ENCODE results near the gene HMOX1. TPM values are rescaled to one million over a fixed set of nuclear protein-coding genes. Genes with fewer than 3 reads are reported as not detected.

The HMOX1 gene
- total and polyA plus RNA-seq, 2 of the 13 experiments (the other 11 are each of a cell fraction or from before 2014, with no cell fraction given), result 53.6 to 67.4 TPM

GRCh38 chr22:35390933-35391332, 10.0 kb downstream of the HMOX1 start:
- DNase-seq (ENCODE audit: low spot score) (no peak), FAIRE-seq (no peak), ATAC-seq (no peak)
- Histone ChIP-seq H3K36me3 (replicated peaks in 1 of 2; ENCODE audit: control insufficient read depth in 1 of 2, insufficient read depth in 2 of 2, low read length in 2 of 2) (peaks cover 22 to 44% of the 10 kb centered on the region in 2 experiments; a peak in 4 of 5 replicates), H3K27me3 (ENCODE audit: control insufficient read depth in 1 of 2, insufficient read depth in 2 of 2, low read length in 2 of 2) (no peaks in the 10 kb centered on the region), H3K4me3 (replicated peaks in 1 of 3; ENCODE audit: insufficient read depth in 1 of 3, low read depth in 2 of 3, low read length in 3 of 3) (no peak overlapping the region), H4K20me1 (ENCODE audit: insufficient read depth, low read length) (no peaks in the 10 kb centered on the region), H3K9me3 (ENCODE audit: low read length) (no peaks in the 10 kb centered on the region), H3K79me2 (ENCODE audit: insufficient read depth, low read length) (no peaks in the 10 kb centered on the region), H2AFZ (ENCODE audit: low read length) (no peak overlapping the region), H3K9ac (ENCODE audit: insufficient read depth, low read depth, low read length) (no peak overlapping the region), H3K27ac (ENCODE audit: extremely low read length, insufficient read depth, low read length) (no peak overlapping the region), H3K4me1 (ENCODE audit: insufficient read depth, low read length) (peaks cover 35% of the 10 kb centered on the region), H3K4me2 (ENCODE audit: low read depth, low read length) (no peak overlapping the region)
- ChIA-PET POLR2A (no interaction called here), CTCF (ENCODE audit: low intra/inter-chr PET ratio, low total read pairs) (no interaction called here)
- WGBS (ENCODE audit: low lambda C conversion rate), result 71% methylated on average over 4 of the region's 5 CpGs
- intact Hi-C loops (cut with micrococcal nuclease; ENCODE audit: unreplicated experiment) (no loop called here), in situ Hi-C loops (cut with HindIII; ENCODE audit: extremely low pct_ligation_motif_present, low pct_unique_long_range_greater_than_20kb) (no loop called here)
- no peak for TF ChIP-seq RCOR2 (CRISPR knock-in tag; IDR thresholded peaks at IDR 0.05)
- no peak for TF ChIP-seq ZNF841 (CRISPR knock-in tag; IDR thresholded peaks at IDR 0.05; ENCODE audit: borderline replicate concordance)
- no peak for TF ChIP-seq MTF2 (CRISPR knock-in tag; IDR thresholded peaks at IDR 0.05; ENCODE audit: borderline replicate concordance)
- TF ChIP-seq ZNF235 (CRISPR knock-in tag; IDR thresholded peaks at IDR 0.05; ENCODE audit: borderline replicate concordance), result no peak
- no peak for TF ChIP-seq ATRX (CRISPR knock-in tag; IDR thresholded peaks at IDR 0.05; ENCODE audit: borderline replicate concordance)
- no peak for TF ChIP-seq GFI1 (CRISPR knock-in tag; IDR thresholded peaks at IDR 0.05; ENCODE audit: borderline replicate concordance)
- TF ChIP-seq ZSCAN9 (CRISPR knock-in tag; IDR thresholded peaks at IDR 0.05; ENCODE audit: borderline replicate concordance), result no peak
- no peak for TF ChIP-seq TP53 (CRISPR knock-in tag; conservative IDR thresholded peaks at IDR 0.05)
- no peak for TF ChIP-seq HOXA9 (CRISPR knock-in tag; IDR thresholded peaks at IDR 0.05; ENCODE audit: borderline replicate concordance)
- TF ChIP-seq MED1 (CRISPR knock-in tag; IDR thresholded peaks at IDR 0.05), result no peak
- no peak for TF ChIP-seq ZNF276 (CRISPR knock-in tag; IDR thresholded peaks at IDR 0.05; ENCODE audit: low read depth)
- no peak for TF ChIP-seq ZNF629 (CRISPR knock-in tag; conservative IDR thresholded peaks at IDR 0.05)
- no peak for TF ChIP-seq EHMT2 (IDR thresholded peaks at IDR 0.05; ENCODE audit: borderline replicate concordance, low read depth, low read length)
- no peak for TF ChIP-seq ZNF709 (CRISPR knock-in tag; IDR thresholded peaks at IDR 0.05)
- no peak for TF ChIP-seq CHD2 (IDR thresholded peaks at IDR 0.05; ENCODE audit: low read depth, low read length)
- TF ChIP-seq PHF20 (CRISPR knock-in tag; IDR thresholded peaks at IDR 0.05), result no peak
- no peak for TF ChIP-seq MTF1 (CRISPR knock-in tag; IDR thresholded peaks at IDR 0.05)
- TF ChIP-seq, protein P1, sequence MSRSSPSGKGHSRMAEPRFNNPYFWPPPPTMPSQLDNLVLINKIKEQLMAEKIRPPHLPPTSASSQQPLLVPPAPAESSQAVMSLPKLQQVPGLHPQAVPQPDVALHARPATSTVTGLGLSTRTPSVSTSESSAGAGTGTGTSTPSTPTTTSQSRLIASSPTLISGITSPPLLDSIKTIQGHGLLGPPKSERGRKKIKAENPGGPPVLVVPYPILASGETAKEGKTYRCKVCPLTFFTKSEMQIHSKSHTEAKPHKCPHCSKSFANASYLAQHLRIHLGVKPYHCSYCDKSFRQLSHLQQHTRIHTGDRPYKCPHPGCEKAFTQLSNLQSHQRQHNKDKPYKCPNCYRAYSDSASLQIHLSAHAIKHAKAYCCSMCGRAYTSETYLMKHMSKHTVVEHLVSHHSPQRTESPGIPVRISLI (CRISPR knock-in tag; IDR thresholded peaks at IDR 0.05; ENCODE audit: borderline replicate concordance), result no peak
- no TSS peak for BruUV-seq (replicated peaks)
